Natural killer cell (primary cell): ENCODE measurements around the gene HINFP. TPM values are rescaled to one million over a fixed set of nuclear protein-coding genes. Genes with fewer than 3 reads are reported as not detected.
A peak's percentile ranks its signal among the peaks of the same experiment; 100 is the strongest.

Source experiments
- ATAC-seq, 3 donors: fragments of 150-1000 bp in 2 of 3; fragments of 200-7000 bp in 1 of 3; cut with Tn5 transposase; 1 replicate in 1 of 3; 2 replicates in 2 of 3; pipeline ENCODE4 v1.10.0; 2021; ENCODE audit warnings: mild to moderate bottlenecking in 2 of 3, moderate library complexity in 2 of 3
- DNase-seq, 2 donors: peaks; one replicate each; pipeline versions ENCODE4 v3.0.0 to v3.0.0-alpha.2; 2013 to 2021; ENCODE audit warnings: mixed read lengths in 1 of 2
- H3K27ac ChIP-seq: one replicate; pipeline ENCODE4 v1.5.1; 2013; ENCODE audit warnings: mild to moderate bottlenecking, low read length
- H3K27me3 ChIP-seq: one replicate; pipeline ENCODE4 v1.6.1; 2013; ENCODE audit warnings: low read length; ENCODE audit not compliant: control insufficient read depth, insufficient read depth
- H3K36me3 ChIP-seq: one replicate; pipeline ENCODE4 v1.6.1; 2013; ENCODE audit warnings: low read length; ENCODE audit not compliant: control insufficient read depth, insufficient read depth
- H3K4me1 ChIP-seq: one replicate; pipeline ENCODE4 v1.6.1; 2013; ENCODE audit warnings: low read length; ENCODE audit not compliant: control insufficient read depth, insufficient read depth
- H3K4me3 ChIP-seq: one replicate; pipeline ENCODE4 v1.5.1; 2013; ENCODE audit warnings: low read length
- H3K9me3 ChIP-seq: one replicate; pipeline ENCODE4 v1.6.1; 2013; ENCODE audit warnings: low read length; ENCODE audit not compliant: control insufficient read depth, insufficient read depth
- H3K27ac Mint-ChIP-seq, 2 donors: one replicate each; pipeline ENCODE4 v1.8.0; 2022; ENCODE audit warnings: mild to moderate bottlenecking in 2 of 2, mixed read lengths in 2 of 2, moderate library complexity in 1 of 2
- H3K27me3 Mint-ChIP-seq, 2 donors: one replicate each; pipeline ENCODE4 v1.8.0; 2022; ENCODE audit warnings: low read depth in 2 of 2, mixed read lengths in 2 of 2
- H3K36me3 Mint-ChIP-seq: one replicate; pipeline ENCODE4 v1.8.0; 2022; ENCODE audit warnings: mixed read lengths
- H3K4me1 Mint-ChIP-seq, 2 donors: one replicate each; pipeline ENCODE4 v1.8.0; 2022; ENCODE audit warnings: mixed read lengths in 2 of 2
- H3K4me3 Mint-ChIP-seq: one replicate; pipeline ENCODE4 v1.8.0; 2022; ENCODE audit warnings: mild to moderate bottlenecking, moderate library complexity, mixed read lengths
- H3K9me3 Mint-ChIP-seq, 2 donors: one replicate each; pipeline ENCODE4 v1.8.0; 2022; ENCODE audit warnings: mixed read lengths in 2 of 2
- CTCF ChIP-seq: fragments of 200-600 bp; IDR thresholded peaks from one replicate; pipeline ENCODE4 v1.8.0; 2022; ENCODE audit warnings: antibody characterized with exemption
- WGBS: methylation state at CpG from one replicate; pipeline ENCODE4 v1.1.7; 2013; ENCODE audit warnings: missing lambda C conversion rate; ENCODE audit not compliant: insufficient coverage; 5-methylcytosine and 5-hydroxymethylcytosine counted together
- intact Hi-C: fragments of 100-400 bp; cut with micrococcal nuclease; formaldehyde crosslinking; loops from one replicate; pipeline ENCODE4 v1.14.2; 2022
- total RNA-seq, 4 donors: library from RNA; stranded (reverse); fragments of 120-200 nt in 1 of 4; gene quantifications; one replicate each; pipeline versions ENCODE4 v1.2.3 to v1.2.4, GENCODE V29; 2013 to 2022

HINFP gene
- total RNA-seq, 3 donors from 2014 or later (not counting 1 experiment from before 2014, with no cell fraction given): 30.2 to 38.2 (median 31.5) TPM

DNA sequence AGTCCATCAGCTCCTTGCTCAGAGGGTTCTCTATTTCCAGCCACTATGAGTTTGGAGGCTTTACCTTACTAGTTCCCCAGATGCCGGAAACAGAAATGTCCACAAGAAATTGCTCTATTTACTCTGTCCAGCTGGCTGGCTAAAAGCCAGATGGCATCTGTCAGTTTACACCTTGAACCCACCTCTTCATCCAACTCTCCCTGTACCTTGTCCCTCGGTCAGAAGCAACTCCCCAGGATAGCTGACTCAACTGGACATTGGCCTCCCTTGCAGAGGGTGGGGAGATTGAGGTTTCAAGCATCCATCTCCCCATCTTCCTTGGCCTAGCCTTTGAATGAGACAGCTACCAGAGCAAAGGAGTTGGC is 12.5 kb upstream of the HINFP start:
- H3K4me1 ChIP-seq: peaks cover 35% of the 10 kb centered on the region
- no peaks in the 10 kb centered on the region for H3K27me3 ChIP-seq
- DNase-seq: no peak
- WGBS: 89% methylated on average over 2 of the region's 2 CpGs
- ATAC-seq: no peak
- TF ChIP-seq CTCF: no peak
- H3K27ac Mint-ChIP-seq: peak overlapping the region; percentile 79 to 91
- H3K4me3 Mint-ChIP-seq: peak overlapping the region; percentile 89
- H3K27ac ChIP-seq: no peak overlapping the region
- no peaks in the 10 kb centered on the region for H3K27me3 Mint-ChIP-seq
- peak overlapping the region; percentile 76 for H3K4me3 ChIP-seq
- intact Hi-C loops: no loop called here
- H3K4me1 Mint-ChIP-seq: peaks cover 34 to 39% of the 10 kb centered on the region in 2 donors
- H3K9me3 ChIP-seq: no peaks in the 10 kb centered on the region
- no peaks in the 10 kb centered on the region for H3K9me3 Mint-ChIP-seq
- H3K36me3 ChIP-seq: peaks cover 26% of the 10 kb centered on the region
- H3K36me3 Mint-ChIP-seq: no peaks in the 10 kb centered on the region

- 96% methylated on average over 3 of the region's 3 CpGs for WGBS
- no peaks in the 10 kb centered on the region for H3K27me3 ChIP-seq
- no peak for TF ChIP-seq CTCF
- Mint-ChIP-seq H3K9me3 (no peaks in the 10 kb centered on the region), H3K4me1 (peaks cover 34 to 39% of the 10 kb centered on the region in 2 donors), H3K27ac (peak overlapping the region; percentile 79 to 91), H3K4me3 (peak overlapping the region; percentile 89), H3K27me3 (no peaks in the 10 kb centered on the region), H3K36me3 (no peaks in the 10 kb centered on the region)
- intact Hi-C loops: no loop called here
- no peak for ATAC-seq
- H3K27ac ChIP-seq: no peak overlapping the region
- H3K4me3 ChIP-seq: no peak overlapping the region
- H3K9me3 ChIP-seq: no peaks in the 10 kb centered on the region
- peaks cover 32% of the 10 kb centered on the region for H3K36me3 ChIP-seq
- DNase-seq: no peak
- H3K4me1 ChIP-seq: peaks cover 35% of the 10 kb centered on the region
These were observed 11.5 kb upstream of the HINFP start for GRCh38 chr11:119109843-119110242.

GRCh38 chr11:119110439-119110838 is 10.9 kb upstream of the HINFP start:
- ATAC-seq: no peak
- Histone ChIP-seq H3K4me1 (peaks cover 35% of the 10 kb centered on the region), H3K27me3 (no peaks in the 10 kb centered on the region)

More at GRCh38 chr11:119110439-119110838, 10.9 kb upstream of the HINFP start:
- Mint-ChIP-seq H3K4me3 (no peak overlapping the region), H3K36me3 (peaks cover 4% of the 10 kb centered on the region), H3K27me3 (no peaks in the 10 kb centered on the region), H3K27ac (peak overlapping the region in 1 of 2 donors; percentile 91), H3K9me3 (no peaks in the 10 kb centered on the region), H3K4me1 (peaks cover 34 to 42% of the 10 kb centered on the region in 2 donors)
- intact Hi-C loops: no loop called here
- DNase-seq: no peak
- Histone ChIP-seq H3K36me3 (peaks cover 35% of the 10 kb centered on the region), H3K27ac (no peak overlapping the region), H3K9me3 (no peaks in the 10 kb centered on the region), H3K4me3 (no peak overlapping the region)
- no peak for TF ChIP-seq CTCF
- 95% methylated on average over 7 of the region's 10 CpGs for WGBS
